Keratinocyte (primary cell): Measurements from ENCODE around the gene ACAN. TPM values are rescaled to one million over a fixed set of nuclear protein-coding genes. Genes with fewer than 3 reads are reported as not detected.

Experiments
- DNase-seq: peaks from one replicate; pipeline ENCODE4 v3.0.0-alpha.2; 2011; ENCODE audit warnings: low read depth, missing footprints, low spot score
- FAIRE-seq: peaks from 2 replicates; lab custom pipeline; 2011; peaks lifted over from hg19 to GRCh38; lab: Jason Lieb, UNC
- H2AFZ ChIP-seq: 2 replicates; pipeline ENCODE4 v1.6.0; 2012; ENCODE audit warnings: low read length, control low read depth, inconsistent platforms; ENCODE audit not compliant: control insufficient read depth
- H3K27ac ChIP-seq: 2 replicates; pipeline ENCODE4 v1.5.1; 2011; ENCODE audit warnings: low read length; ENCODE audit not compliant: control insufficient read depth, insufficient read depth
- H3K27me3 ChIP-seq: 3 replicates; pipeline ENCODE4 v1.6.0; 2011; ENCODE audit warnings: low read length; ENCODE audit not compliant: control insufficient read depth, insufficient read depth; ENCODE audit errors: extremely low read depth
- H3K36me3 ChIP-seq, 2 experiments: 2 replicates in 1 of 2; 3 replicates in 1 of 2; pipeline ENCODE4 v1.5.1; 2011; ENCODE audit warnings: low read length in 2 of 2, mild to moderate bottlenecking in 1 of 2; ENCODE audit not compliant: control insufficient read depth in 2 of 2, insufficient read depth in 2 of 2; ENCODE audit errors: extremely low read depth in 1 of 2
- H3K4me1 ChIP-seq: 3 replicates; pipeline ENCODE4 v1.5.1; 2011; ENCODE audit warnings: low read length; ENCODE audit not compliant: control insufficient read depth, insufficient read depth; ENCODE audit errors: extremely low read depth
- H3K4me2 ChIP-seq: 3 replicates; pipeline ENCODE4 v1.6.0; 2011; ENCODE audit warnings: low read depth, low read length; ENCODE audit not compliant: control insufficient read depth, insufficient read depth; ENCODE audit errors: extremely low read depth
- H3K4me3 ChIP-seq, 3 experiments: fragments of 200-600 bp in 1 of 3; sonication (generic) in 1 of 3; 2 replicates in 2 of 3; 3 replicates in 1 of 3; pipeline ENCODE4 v1.5.1; 2011 to 2016; ENCODE audit warnings: low read length in 3 of 3, mild to moderate bottlenecking in 3 of 3, control low read depth in 2 of 3, inconsistent platforms in 1 of 3, low read depth in 1 of 3, mixed read lengths in 1 of 3, mixed run types in 1 of 3, moderate library complexity in 1 of 3; ENCODE audit not compliant: control insufficient read depth in 2 of 3, insufficient read depth in 2 of 3; ENCODE audit errors: extremely low read depth in 1 of 3
- H3K79me2 ChIP-seq: 2 replicates; pipeline ENCODE4 v1.6.0; 2012; ENCODE audit warnings: low read length; ENCODE audit not compliant: control insufficient read depth, insufficient read depth
- H3K9ac ChIP-seq: 3 replicates; pipeline ENCODE4 v1.6.0; 2011; ENCODE audit warnings: low read length; ENCODE audit not compliant: control insufficient read depth, insufficient read depth; ENCODE audit errors: extremely low read depth
- H3K9me1 ChIP-seq: 3 replicates; pipeline ENCODE4 v1.6.0; 2011; ENCODE audit warnings: low read length; ENCODE audit not compliant: control insufficient read depth, insufficient read depth; ENCODE audit errors: extremely low read depth
- H3K9me3 ChIP-seq: 2 replicates; pipeline ENCODE4 v1.5.1; 2012; ENCODE audit warnings: low read depth, low read length; ENCODE audit not compliant: control insufficient read depth
- H4K20me1 ChIP-seq: 3 replicates; pipeline ENCODE4 v1.6.0; 2011; ENCODE audit warnings: low read length; ENCODE audit not compliant: control insufficient read depth, insufficient read depth; ENCODE audit errors: extremely low read depth
- CTCF ChIP-seq, 3 experiments: IDR thresholded peaks in 1 of 3; conservative IDR thresholded peaks in 1 of 3; optimal IDR thresholded peaks in 1 of 3; 2 replicates in 2 of 3; 3 replicates in 1 of 3; pipeline versions ENCODE3 to v1.5.1; 2011; ENCODE audit warnings: low read length in 3 of 3, mild to moderate bottlenecking in 3 of 3, moderate library complexity in 2 of 3, control low read depth in 1 of 3, inconsistent platforms in 1 of 3; ENCODE audit not compliant: insufficient read depth in 2 of 3; ENCODE audit errors: extremely low read depth in 1 of 3
- EZH2 ChIP-seq: IDR thresholded peaks from one replicate; pipeline ENCODE4 v1.6.1; 2012; ENCODE audit warnings: inconsistent platforms, mild to moderate bottlenecking, low read length, moderate library complexity
- dilution Hi-C: fragments of 300-500 bp; cut with MboI; formaldehyde crosslinking; loops from one replicate; pipeline ENCODE4 v1.7.0; 2020; ENCODE audit warnings: low sequenced_read_pairs; ENCODE audit not compliant: extremely low pct_ligation_motif_present
- polyA plus RNA-seq, 5 experiments: library from polyadenylated mRNA; depleted of rRNA in 3 of 5; stranded (reverse) in 3 of 5; stranded (forward) in 1 of 5; unstranded in 1 of 5; fragments of >200 nt; gene quantifications; 1 replicate in 1 of 5; 2 replicates in 3 of 5; 3 replicates in 1 of 5; pipeline versions ENCODE4 v1.2.1 to v1.2.3, GENCODE V29; 2011 to 2012; ENCODE audit warnings: missing spikeins in 2 of 5, low read depth in 1 of 5, low replicate concordance in 1 of 5

ACAN gene
- polyA plus RNA-seq, 1 donor (not counting 4 experiments of a cell fraction or from before 2014, with no cell fraction given) = not detected

GRCh38 chr15:88756921-88757320 is 46.3 kb upstream of the ACAN start:
- Histone ChIP-seq H3K27ac (no peak overlapping the region), H3K27me3 (no peaks in the 10 kb centered on the region), H3K79me2 (no peaks in the 10 kb centered on the region), H3K9ac (no peak overlapping the region), H3K4me1 (no peaks in the 10 kb centered on the region), H3K9me3 (no peaks in the 10 kb centered on the region), H4K20me1 (no peaks in the 10 kb centered on the region), H3K4me2 (no peak overlapping the region), H3K4me3 (no peak overlapping the region), H2AFZ (no peak overlapping the region), H3K36me3 (no peaks in the 10 kb centered on the region), H3K9me1 (no peaks in the 10 kb centered on the region)
- no peak for DNase-seq
- FAIRE-seq = no peak
- dilution Hi-C loops = no loop called here
- TF ChIP-seq CTCF (optimal IDR thresholded peaks at IDR 0.05 in 1 of 3, IDR thresholded peaks at IDR 0.05 in 1 of 3, conservative IDR thresholded peaks at IDR 0.05 in 1 of 3; ENCODE audit: extremely low read depth in 1 of 3, insufficient read depth in 2 of 3, low read length in 3 of 3) (no peak), EZH2 (no peak)

GRCh38 chr15:88759872-88760271 is 43.4 kb upstream of the ACAN start:
- TF ChIP-seq CTCF (optimal IDR thresholded peaks at IDR 0.05 in 1 of 3, IDR thresholded peaks at IDR 0.05 in 1 of 3, conservative IDR thresholded peaks at IDR 0.05 in 1 of 3; ENCODE audit: extremely low read depth in 1 of 3, insufficient read depth in 2 of 3, low read length in 3 of 3) = no peak
- no peak for TF ChIP-seq EZH2
- no peaks in the 10 kb centered on the region for H4K20me1 ChIP-seq

More at GRCh38 chr15:88759872-88760271, 43.4 kb upstream of the ACAN start:
- H3K4me2 ChIP-seq = no peak overlapping the region
- no peaks in the 10 kb centered on the region for H3K79me2 ChIP-seq
- no peak overlapping the region for H2AFZ ChIP-seq
- no peaks in the 10 kb centered on the region for H3K36me3 ChIP-seq
- H3K27ac ChIP-seq = no peak overlapping the region
- H3K27me3 ChIP-seq = no peaks in the 10 kb centered on the region
- H3K4me3 ChIP-seq = no peak overlapping the region
- H3K4me1 ChIP-seq = no peaks in the 10 kb centered on the region
- DNase-seq (no peak), FAIRE-seq (no peak)
- H3K9me3 ChIP-seq = no peaks in the 10 kb centered on the region
- H3K9me1 ChIP-seq = no peaks in the 10 kb centered on the region
- H3K9ac ChIP-seq = no peak overlapping the region
- dilution Hi-C loops = no loop called here
